Heart left ventricle (tissue), 16 donors: ENCODE measurements around the gene MBTPS2. TPM values are rescaled to one million over a fixed set of nuclear protein-coding genes. Genes with fewer than 3 reads are reported as not detected.
A peak's percentile ranks its signal among the peaks of the same experiment; 100 is the strongest.

Experiments
- ATAC-seq, 4 donors: fragments of 200-7000 bp; cut with Tn5 transposase; one replicate each; pipeline ENCODE4 v1.9.1; 2020 to 2022; ENCODE audit warnings: moderate library complexity in 4 of 4, mild to moderate bottlenecking in 3 of 4, moderate number of reproducible peaks in 1 of 4
- DNase-seq, 5 donors: peaks; one replicate each; pipeline ENCODE4 v3.0.0-alpha.2; 2020
- H3K27ac ChIP-seq, 12 donors: fragments of 200-600 bp; sonication (generic) in 4 of 12; one replicate each; pipeline versions ENCODE4 v1.5.0 to v1.8.0; 2016 to 2022; ENCODE audit warnings: mild to moderate bottlenecking in 2 of 12
- H3K27me3 ChIP-seq, 9 donors: fragments of 200-600 bp; sonication (generic) in 2 of 9; one replicate each; pipeline versions ENCODE4 v1.5.1 to v1.8.0; 2016 to 2022; ENCODE audit warnings: mild to moderate bottlenecking in 3 of 9
- H3K36me3 ChIP-seq, 9 donors: fragments of 200-600 bp; sonication (generic) in 2 of 9; one replicate each; pipeline versions ENCODE4 v1.5.0 to v1.8.0; 2018 to 2022; ENCODE audit warnings: mild to moderate bottlenecking in 2 of 9
- H3K4me1 ChIP-seq, 12 donors: fragments of 200-600 bp; sonication (generic) in 4 of 12; one replicate each; pipeline versions ENCODE4 v1.5.0 to v1.8.0; 2016 to 2022; ENCODE audit warnings: mild to moderate bottlenecking in 3 of 12
- H3K4me3 ChIP-seq, 12 donors: fragments of 200-600 bp; sonication (generic) in 4 of 12; one replicate each; pipeline versions ENCODE4 v1.5.0 to v1.8.0; 2017 to 2022; ENCODE audit warnings: mild to moderate bottlenecking in 9 of 12, moderate library complexity in 4 of 12
- H3K9me3 ChIP-seq, 12 donors: fragments of 200-600 bp; sonication (generic) in 4 of 12; one replicate each; pipeline versions ENCODE4 v1.5.0 to v1.8.0; 2016 to 2022; ENCODE audit warnings: mild to moderate bottlenecking in 1 of 12
- CTCF ChIP-seq, 12 donors: fragments of 200-600 bp; sonication (generic) in 4 of 12; IDR thresholded peaks; one replicate each; pipeline versions ENCODE4 v1.5.0 to v1.8.0; 2018 to 2022; ENCODE audit warnings: antibody characterized with exemption in 12 of 12, mild to moderate bottlenecking in 5 of 12
- POLR2A ChIP-seq, 2 donors: fragments of 450-650 bp; IDR thresholded peaks; one replicate each; pipeline ENCODE4 v1.6.1; 2017; ENCODE audit warnings: antibody characterized with exemption in 2 of 2, mild to moderate bottlenecking in 2 of 2, moderate library complexity in 2 of 2
- WGBS, 4 donors: extraction: QIAGEN DNeasy Blood & Tissue Kit in 2 of 4; methylation state at CpG; one replicate each; pipeline versions ENCODE4 v1.1.5 to v1.1.7; 2013 to 2018; 5-methylcytosine and 5-hydroxymethylcytosine counted together
- intact Hi-C, 10 donors: fragments of 100-400 bp; cut with DNase I; formaldehyde crosslinking; loops; one replicate each; pipeline versions ENCODE4 v1.11.1 to v1.14.2; 2022
- long read RNA-seq, 3 donors: library from polyadenylated mRNA; unstranded; transcript quantifications; one replicate each; pipeline ENCODE4 v2.0.0, GENCODE V29; 2020 to 2021
- polyA plus RNA-seq, 2 donors: library from polyadenylated mRNA; stranded (reverse); fragments of 200-250 nt; gene quantifications; one replicate each; pipeline ENCODE4 v1.2.3, GENCODE V29; 2013
- total RNA-seq, 9 donors: library from RNA; depleted of rRNA in 2 of 9; stranded (reverse); fragments of >200 nt in 2 of 9; fragmentation: NEBNext Ultra II Directional in 3 of 9; extraction: Animal tissue kit (Norgen Biotek cat#: 25700) in 3 of 9; gene quantifications; one replicate each; pipeline versions ENCODE4 v1.1.0 to v1.2.4, GENCODE V29; 2016 to 2023
- donor health status: ischemic (EF 13 %, LVEDD 7.1; RV severe dilation, severe dysfunction).
- donor health status: healthy with polysubstance abuse.
- donor health status: DM: no; HTN: yes; CAD: no.
- donor health status: DM: no; HTN: no; CAD: no.
- donor health status: ischemic (EF 25% LVEDD 6.9; RV normal size, moderate dysfunction).
- donor health status: ischemic (EF 25% LVEDD 5.7; RV mildly dilated, moderate dysfunction).
- donor health status: healthy.
- donor health status: DM: yes; HTN: yes; CAD: no.
- donor health status: ischemic (EF 35%, LVEDD 5.7; RV mildly dilated, moderate dysfunction).
- donor health status: nonischemic (EF 11% LVEDD 7.7; RV severe dilation, severe dysfunction).
- donor health status: DM: yes; HTN: yes; CAD: no.
- donor health status: PGD.
- donor health status: ischemic (EF 29% LVEDD 5.4; RV normal size, mild dysfunction).
- donor health status: nonischemic (EF 23%, LVEDD 6.1; RV moderate dilation, normal function).

MBTPS2 gene
- 10 to 100 TPM in 7 of 9 donors, 1 to 10 TPM in 2; 7.5 to 14.8 (median 11.7) TPM for total RNA-seq
- 10 to 100 TPM in 1 of 2 donors, 1 to 10 TPM in 1; 2.6 to 10.1 TPM for polyA plus RNA-seq
- long read RNA-seq, donor 1, full-length matches to known transcripts, result 27 of 37 reads
- long read RNA-seq, donor 1, partial matches to known transcripts, result 7 of 37 reads
- long read RNA-seq, donor 1, other reads (novel, unspliced or antisense), result 3 of 37 reads
- long read RNA-seq, donor 2, full-length matches to known transcripts, result 55 of 67 reads
- long read RNA-seq, donor 2, partial matches to known transcripts, result 2 of 67 reads
- long read RNA-seq, donor 2, other reads (novel, unspliced or antisense), result 10 of 67 reads
- long read RNA-seq, donor 3, full-length matches to known transcripts, result 35 of 39 reads
- long read RNA-seq, donor 3, partial matches to known transcripts, result 3 of 39 reads
- long read RNA-seq, donor 3, other reads (novel, unspliced or antisense), result 1 of 39 reads

- ATAC-seq (peak; percentile 79 to 96 (median 94)), DNase-seq (peak; percentile 80 to 88 (median 83))
- no peaks in the 10 kb centered on the region for H3K9me3 ChIP-seq
- H3K27me3 ChIP-seq, result peaks cover 0 to 5% (median 0%) of the 10 kb centered on the region in 9 donors
- 0 to 45% (median 16%) methylated on average over 22 to 61 of the region's 61 CpGs for WGBS, 4 donors
- peak within 1 kb of the TSS; percentile 63 to 86 (median 82) for H3K27ac ChIP-seq
- peaks cover 0 to 19% (median 3%) of the 10 kb centered on the region in 12 donors for H3K4me1 ChIP-seq
- peak within 1 kb of the TSS; percentile 48 to 93 (median 72) for H3K4me3 ChIP-seq
- H3K36me3 ChIP-seq, result peaks cover 0 to 15% (median 6%) of the 10 kb centered on the region in 9 donors
- intact Hi-C loops, result loop anchor here in 6 of 10 donors (1.0 to 10.0 kb wide), 7 partner anchors 75 to 135 kb away; partner anchors contain the start of genes SMS (in 3 of the 6) and SMPX (in 2 of the 6)
- TF ChIP-seq CTCF (IDR thresholded peaks at IDR 0.05) (peak in 3 of 12 donors; percentile 11 to 26 (median 21)), POLR2A (IDR thresholded peaks at IDR 0.05) (peak in 1 of 2 donors; percentile 30)
Measured at GRCh38 chrX:21839334-21840192, at the start of gene MBTPS2. TSS of gene MBTPS2 (plus strand) at chrX:21839617. CDS start at chrX:21839735, 118 bp downstream.

- no peak overlapping the region for H3K4me3 ChIP-seq
- H3K4me1 ChIP-seq, result peaks cover 0 to 9% (median 0%) of the 10 kb centered on the region in 12 donors
- H3K36me3 ChIP-seq, result no peaks in the 10 kb centered on the region
- no peaks in the 10 kb centered on the region for H3K9me3 ChIP-seq
- peaks cover 0 to 7% (median 0%) of the 10 kb centered on the region in 9 donors for H3K27me3 ChIP-seq
- intact Hi-C loops, result loop anchor here in 1 of 10 donors (5.0 kb wide), 1 partner anchor 41 kb away; the partner anchor contains the start of gene SMPX
- peak overlapping the region in 8 of 12 donors; percentile 45 to 67 (median 56) for H3K27ac ChIP-seq
- peak in 1 of 5 donors; percentile 21 for DNase-seq
- peak; percentile 87 to 91 (median 88) for ATAC-seq
- 57 to 69% (median 62%) methylated on average over 6 of the region's 6 CpGs for WGBS, 4 donors
- no peak for TF ChIP-seq POLR2A (IDR thresholded peaks at IDR 0.05)
- TF ChIP-seq CTCF (IDR thresholded peaks at IDR 0.05), result no peak
Measured at GRCh38 chrX:21798677-21799219, 40.7 kb upstream of the MBTPS2 start.

- intact Hi-C loops, result loop anchor here in 1 of 10 donors (5.0 kb wide), 1 partner anchor 42 kb away; the partner anchor contains the start of gene SMPX
- 66 to 76% (median 70%) methylated on average over 6 of the region's 6 CpGs for WGBS, 4 donors
- ATAC-seq, result no peak
- Histone ChIP-seq H3K4me3 (no peak overlapping the region), H3K27me3 (peaks cover 0 to 9% (median 0%) of the 10 kb centered on the region in 9 donors), H3K9me3 (no peaks in the 10 kb centered on the region), H3K36me3 (no peaks in the 10 kb centered on the region), H3K4me1 (peaks cover 0 to 9% (median 0%) of the 10 kb centered on the region in 12 donors), H3K27ac (peak overlapping the region in 11 of 12 donors; percentile 1 to 67 (median 49))
- no peak for TF ChIP-seq POLR2A (IDR thresholded peaks at IDR 0.05)
- no peak for DNase-seq
Measured at GRCh38 chrX:21799767-21800166, 39.6 kb upstream of the MBTPS2 start.

GRCh38 chrX:21800344-21800770 lies 39.1 kb upstream of the MBTPS2 start:
- ATAC-seq, result peak in 3 of 4 donors; percentile 34 to 50 (median 46)
- Histone ChIP-seq H3K4me1 (peaks cover 0 to 9% (median 0%) of the 10 kb centered on the region in 12 donors), H3K27ac (peak overlapping the region in 11 of 12 donors; percentile 1 to 67 (median 49)), H3K9me3 (no peaks in the 10 kb centered on the region), H3K4me3 (no peak overlapping the region), H3K27me3 (peaks cover 0 to 9% (median 0%) of the 10 kb centered on the region in 9 donors), H3K36me3 (no peaks in the 10 kb centered on the region)
- DNase-seq, result no peak
- 0 to 15% (median 9%) methylated on average over 1 of the region's 1 CpG for WGBS, 4 donors
- intact Hi-C loops, result no loop called here
- no peak for TF ChIP-seq POLR2A (IDR thresholded peaks at IDR 0.05)
- TF ChIP-seq CTCF (IDR thresholded peaks at IDR 0.05), result no peak
